ENCODE measurements around the gene CTPS1.

- TF ChIP-seq CTCF (IDR thresholded peaks at IDR 0.05) (no peak), POLR2A (IDR thresholded peaks at IDR 0.05) (no peak), EP300 (IDR thresholded peaks at IDR 0.05) (peak in 1 of 4 donors; percentile 57)
Measured at GRCh38 chr1:40982721-40983120, 3.2 kb downstream of the CTPS1 start.
